NCI-H146 treated with DMSO at 0.1 percent for 48 hours (cell line): ENCODE measurements around the gene SERPINC1.
"Not testable (repeated sequence)": the region's sequence is repeated elsewhere in the genome, so short reads cannot be mapped to it uniquely, and the experiment has no call there.

ENCODE experiments used
- DNase-seq: peaks from one replicate; lab custom pipeline; 2025; ENCODE audit not compliant: unreplicated experiment; lab: John Stamatoyannopoulos, UW

The SERPINC1 gene

GRCh38 chr1:173863224-173864161 is 53.6 kb downstream of the SERPINC1 start:
- DNase-seq = no peak

- no peak for DNase-seq
Measured at GRCh38 chr1:173862769-173863223, 54.3 kb downstream of the SERPINC1 start.

- DNase-seq = not testable (repeated sequence)
Measured at GRCh38 chr1:173862146-173862768, 54.9 kb downstream of the SERPINC1 start.

- DNase-seq = no peak
Measured at GRCh38 chr1:173861731-173862145, 55.4 kb downstream of the SERPINC1 start.

GRCh38 chr1:173860065-173860464 is 57.1 kb downstream of the SERPINC1 start:
- no peak for DNase-seq

GRCh38 chr1:173859547-173859946 is 57.6 kb downstream of the SERPINC1 start:
- not testable (repeated sequence) for DNase-seq

GRCh38 chr1:173857363-173857917 is 59.7 kb downstream of the SERPINC1 start:
- DNase-seq = no peak

- DNase-seq = no peak
Measured at GRCh38 chr1:173856903-173857302, 60.2 kb downstream of the SERPINC1 start.

- no peak for DNase-seq
Measured at GRCh38 chr1:173856014-173856413, 61.1 kb downstream of the SERPINC1 start.
